ENCODE measurements around the gene DGKG.

Gene DGKG

DNA sequence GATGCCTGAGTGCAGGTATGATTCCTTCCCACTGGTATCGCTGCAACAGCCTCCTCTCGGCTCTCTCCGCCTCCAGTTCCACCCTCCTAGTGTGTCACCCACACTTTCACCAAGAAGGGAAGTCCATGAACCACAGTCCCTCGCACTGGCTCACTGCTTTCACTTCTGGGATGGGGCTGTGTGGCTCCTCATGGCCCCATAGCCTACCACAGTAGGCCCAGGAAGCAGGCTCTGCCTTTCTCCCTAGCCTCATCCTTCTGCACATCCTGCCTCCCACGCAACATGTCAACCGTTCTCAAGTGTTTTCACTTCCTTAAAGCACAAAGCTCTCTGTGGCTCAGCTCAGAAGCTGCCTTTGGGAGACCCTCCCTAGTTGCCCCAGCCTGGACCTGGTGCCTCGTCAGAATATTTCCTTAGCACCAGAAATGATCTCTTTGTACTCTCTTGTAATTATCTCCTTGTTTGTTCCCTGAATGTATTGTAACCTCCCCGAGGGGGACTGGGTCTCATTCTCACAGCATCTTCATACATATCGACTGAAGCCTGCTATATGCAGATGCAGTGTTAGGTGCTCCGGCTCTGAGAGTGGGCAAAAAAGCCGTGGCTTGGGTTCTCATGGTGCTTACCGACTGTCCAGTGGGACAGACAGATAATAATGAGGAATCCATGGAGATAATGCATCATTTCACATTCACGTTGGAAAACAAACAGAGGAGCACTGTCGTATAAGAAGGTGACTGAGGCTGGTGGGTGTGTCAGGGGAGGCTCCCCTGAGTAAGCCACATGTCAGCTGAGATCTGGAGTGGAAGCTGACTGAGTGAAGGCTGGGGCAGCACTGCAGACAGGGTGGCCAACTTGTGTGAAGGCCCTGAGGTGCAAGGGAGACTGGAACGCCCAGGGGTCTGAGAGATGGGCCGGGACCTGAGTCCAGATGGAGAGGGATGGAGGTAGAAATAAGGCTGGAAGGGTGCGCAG, 107.1 kb downstream of the DGKG start:
- no peak for DNase-seq (ENCODE audit: low spot score in 2 of 2)
- H3K9me3 Mint-ChIP-seq: no peaks in the 10 kb centered on the region
- peak; percentile 43 for ATAC-seq
- H3K36me3 Mint-ChIP-seq: peaks cover 2% of the 10 kb centered on the region
- H3K27ac Mint-ChIP-seq: no peak overlapping the region
- no peak overlapping the region for H3K4me3 Mint-ChIP-seq
- peaks cover 22% of the 10 kb centered on the region for H3K4me1 Mint-ChIP-seq

DNA sequence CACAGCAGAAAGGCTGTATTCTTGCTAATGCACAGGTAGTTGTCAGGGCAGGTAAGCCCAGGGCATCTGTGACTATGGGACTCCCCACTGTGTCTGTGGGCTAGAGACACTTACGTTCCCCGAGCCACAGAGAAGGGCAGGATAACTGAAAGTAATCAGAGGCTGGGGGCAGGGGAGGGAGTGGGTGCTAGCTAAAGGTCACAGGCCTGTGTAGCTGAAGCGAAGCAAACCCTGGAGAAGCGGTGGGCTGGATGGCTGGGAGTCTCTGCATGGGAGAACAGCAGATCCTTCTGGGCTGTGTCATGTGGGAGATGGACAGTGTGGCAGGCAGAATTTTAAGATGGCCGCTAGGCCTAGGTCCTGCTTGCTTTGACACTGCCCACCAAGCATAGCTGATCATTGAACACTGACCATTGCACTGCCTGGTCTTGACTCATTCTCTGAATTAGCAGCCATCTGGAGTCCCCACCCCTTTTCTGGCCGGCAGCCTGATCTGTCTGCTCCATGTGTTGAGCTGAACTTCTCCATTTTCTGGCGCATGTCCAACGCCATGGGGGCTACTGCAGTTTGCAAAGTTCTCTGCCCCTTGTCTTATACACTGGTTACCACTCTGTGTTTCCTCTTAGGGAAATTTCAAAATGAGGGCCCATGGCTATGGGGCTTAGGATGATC, 110.0 kb downstream of the DGKG start:
- Mint-ChIP-seq H3K4me1 (peaks cover 20% of the 10 kb centered on the region), H3K36me3 (peaks cover 5% of the 10 kb centered on the region), H3K9me3 (no peaks in the 10 kb centered on the region), H3K27ac (no peak overlapping the region), H3K4me3 (no peak overlapping the region)
- no peak for ATAC-seq
- DNase-seq (ENCODE audit: low spot score in 2 of 2): no peak

DNA sequence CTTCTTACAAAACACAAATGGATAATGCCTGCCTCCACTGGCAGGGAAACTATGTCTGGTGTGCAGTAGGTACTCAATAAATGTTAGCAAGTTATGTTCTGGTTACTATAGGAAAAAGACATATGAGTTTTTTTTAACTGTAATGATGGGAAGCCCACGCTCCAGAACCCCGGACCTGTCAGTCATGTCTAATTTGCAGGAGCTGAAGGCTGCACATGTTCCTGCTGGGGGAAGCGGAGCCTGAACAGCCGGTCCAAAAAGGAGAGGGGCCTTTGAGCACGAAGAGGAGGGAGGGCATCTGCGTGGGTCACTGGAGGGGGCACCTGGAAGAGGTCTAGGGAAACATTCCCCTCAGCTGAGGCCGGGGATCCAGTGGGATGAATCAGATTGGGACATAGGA, 113.2 kb downstream of the DGKG start:
- Mint-ChIP-seq H3K4me3 (no peak overlapping the region), H3K9me3 (no peaks in the 10 kb centered on the region), H3K4me1 (peaks cover 7% of the 10 kb centered on the region), H3K27ac (no peak overlapping the region), H3K36me3 (peaks cover 5% of the 10 kb centered on the region)
- DNase-seq (ENCODE audit: low spot score in 2 of 2) (no peak), ATAC-seq (no peak)

DNA sequence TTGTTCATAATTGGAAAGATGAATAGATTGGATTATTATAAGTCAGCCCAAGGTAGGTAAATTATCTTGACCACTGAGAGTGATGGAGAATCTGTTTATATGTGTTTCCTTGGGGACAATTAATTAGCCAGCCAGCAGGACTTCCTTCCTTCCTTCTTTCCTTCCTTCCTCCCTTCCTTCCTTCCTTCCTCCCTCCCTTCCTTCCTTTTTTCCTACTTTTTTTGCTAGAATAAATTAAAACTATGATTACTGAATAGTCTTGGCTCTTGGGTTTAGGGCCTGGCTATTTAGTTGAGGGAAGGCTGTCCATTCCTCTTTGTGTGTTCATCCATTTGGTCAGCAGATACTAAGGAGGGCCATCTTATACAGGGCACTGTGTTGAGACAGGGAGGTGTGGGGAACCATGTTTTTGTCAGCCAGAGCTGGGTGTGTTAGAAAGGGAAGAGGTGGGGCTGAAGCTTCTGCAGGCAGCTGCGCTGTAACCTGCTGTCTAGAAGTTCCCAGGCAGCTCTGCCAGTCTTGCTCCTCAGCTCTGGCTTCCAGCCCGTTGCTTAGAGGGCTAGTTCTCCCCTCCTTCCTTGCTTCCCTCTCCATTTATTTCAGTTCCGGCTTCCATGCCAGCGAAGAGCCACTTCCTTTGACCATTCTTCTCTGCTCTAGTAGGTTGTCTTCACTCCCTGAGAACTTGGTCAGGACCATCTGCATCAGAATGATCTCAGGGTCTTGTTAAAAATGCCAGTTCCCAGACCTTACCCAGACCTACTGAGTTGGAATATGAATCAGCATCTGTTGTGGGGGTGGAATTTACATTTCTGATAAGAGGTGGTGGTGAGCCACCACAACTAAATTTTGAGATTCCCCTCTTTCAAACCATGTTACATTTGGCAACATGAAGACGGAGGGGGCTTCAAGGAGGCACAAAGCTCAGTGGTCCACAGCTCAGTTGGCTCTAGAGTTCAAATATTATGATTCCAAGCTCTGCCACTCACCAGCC, 113.9 kb downstream of the DGKG start:
- H3K4me3 Mint-ChIP-seq: no peak overlapping the region
- no peak overlapping the region for H3K27ac Mint-ChIP-seq
- no peak for DNase-seq (ENCODE audit: low spot score in 2 of 2)
- no peaks in the 10 kb centered on the region for H3K9me3 Mint-ChIP-seq
- peaks cover 5% of the 10 kb centered on the region for H3K36me3 Mint-ChIP-seq
- peak; percentile 57 for ATAC-seq
- H3K4me1 Mint-ChIP-seq: peaks cover 6% of the 10 kb centered on the region

DNA sequence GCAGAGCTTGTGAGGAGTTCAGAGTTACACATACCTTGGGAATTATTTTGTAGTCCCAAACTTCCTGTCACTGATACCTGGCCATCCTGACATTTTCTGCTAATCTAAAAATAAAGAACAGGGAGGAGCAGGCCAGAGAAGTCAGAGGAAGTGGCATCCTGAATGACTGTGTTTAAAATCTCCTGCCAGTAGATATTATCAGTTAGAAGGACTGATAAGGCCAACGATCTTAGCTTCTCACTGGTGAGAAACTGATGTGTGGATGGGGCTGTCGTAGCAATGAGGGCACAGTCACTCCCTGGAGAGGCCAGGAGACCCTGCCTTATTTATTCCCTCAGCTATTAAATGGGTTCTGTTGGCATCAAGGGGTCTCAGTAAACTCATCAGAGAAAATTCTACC, 115.1 kb downstream of the DGKG start:
- H3K4me1 Mint-ChIP-seq: peaks cover 6% of the 10 kb centered on the region
- peaks cover 5% of the 10 kb centered on the region for H3K36me3 Mint-ChIP-seq
- H3K4me3 Mint-ChIP-seq: no peak overlapping the region
- no peaks in the 10 kb centered on the region for H3K9me3 Mint-ChIP-seq
- DNase-seq (ENCODE audit: low spot score in 2 of 2): no peak
- no peak for ATAC-seq
- H3K27ac Mint-ChIP-seq: no peak overlapping the region

DNA sequence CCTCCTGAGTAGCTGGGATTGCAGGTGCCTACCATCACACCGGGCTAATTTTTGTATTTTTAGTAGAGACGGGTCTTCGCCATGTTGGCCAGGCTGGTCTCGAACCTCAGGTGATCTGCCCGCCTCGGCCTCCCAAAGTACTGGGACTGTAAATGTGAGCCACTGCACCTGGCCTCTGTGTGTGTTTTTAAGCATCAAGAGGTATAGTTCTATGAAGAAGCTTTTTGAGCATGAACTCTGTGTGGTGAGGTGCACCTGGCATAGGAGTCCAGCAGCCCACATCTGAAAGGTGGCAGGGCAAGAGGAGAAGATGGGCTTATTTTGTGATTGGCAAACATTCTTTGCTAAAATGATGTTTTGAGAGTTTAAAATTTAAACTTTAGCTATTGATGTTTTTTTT, 118.0 kb downstream of the DGKG start:
- no peak for ATAC-seq

DNA sequence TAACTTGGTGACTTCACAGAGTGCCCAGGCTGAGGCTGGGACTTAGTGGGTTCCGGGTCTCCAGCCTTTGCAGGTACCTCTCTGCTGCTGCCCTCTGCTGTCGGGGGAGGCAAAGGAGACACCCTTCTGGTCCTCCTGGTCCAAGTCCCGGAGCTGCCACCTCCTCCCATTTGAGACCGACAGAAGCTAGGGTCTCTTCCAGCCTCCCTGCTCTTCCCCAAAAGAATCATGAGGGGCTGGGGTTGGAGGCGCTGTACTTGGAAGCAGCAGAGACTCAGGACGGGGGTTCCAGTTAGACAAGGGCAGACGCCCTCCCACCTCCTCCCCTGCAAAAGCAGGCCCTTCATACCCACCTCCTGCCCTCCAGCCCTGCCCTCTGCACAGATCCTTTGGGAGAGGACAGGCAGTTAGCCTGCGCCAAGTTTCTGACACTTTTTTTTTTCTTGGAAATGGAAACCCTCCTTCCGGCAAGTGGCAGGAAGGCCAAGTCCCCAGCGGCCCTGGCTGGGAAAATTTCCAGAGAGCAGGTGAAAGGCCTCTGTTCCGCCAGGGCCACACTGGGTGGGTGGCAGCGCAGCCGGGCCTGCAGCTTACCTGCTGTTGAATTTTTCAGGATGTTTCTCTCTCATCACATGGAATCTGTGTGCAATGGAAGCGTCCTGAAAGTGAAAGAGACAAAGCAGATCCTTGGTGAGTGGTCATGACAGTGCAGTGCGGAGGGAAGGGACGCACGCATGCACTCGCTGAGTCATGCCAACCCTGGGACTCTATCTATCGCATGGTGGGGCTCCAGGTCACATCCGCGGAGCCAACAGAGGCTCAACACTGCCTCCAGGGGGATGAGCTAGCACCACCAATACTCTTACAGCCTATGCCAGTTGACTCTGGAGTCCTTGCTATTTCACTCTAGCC, 119.9 kb downstream of the DGKG start:
- ATAC-seq: peak; percentile 98
- no peaks in the 10 kb centered on the region for H3K9me3 Mint-ChIP-seq
- H3K27ac Mint-ChIP-seq: no peak overlapping the region
- no peaks in the 10 kb centered on the region for H3K36me3 Mint-ChIP-seq
- peak; percentile 11 to 70 for DNase-seq (ENCODE audit: low spot score in 2 of 2)
- peak overlapping the region; percentile 14 for H3K4me3 Mint-ChIP-seq
- no peaks in the 10 kb centered on the region for H3K4me1 Mint-ChIP-seq

More for the DNA sequence above, 118.0 kb downstream of the DGKG start:
- DNase-seq (ENCODE audit: low spot score in 2 of 2): no peak
- no peak overlapping the region for H3K27ac Mint-ChIP-seq
- no peaks in the 10 kb centered on the region for H3K9me3 Mint-ChIP-seq
- peaks cover 6% of the 10 kb centered on the region for H3K4me1 Mint-ChIP-seq
- no peaks in the 10 kb centered on the region for H3K36me3 Mint-ChIP-seq
- no peak overlapping the region for H3K4me3 Mint-ChIP-seq

DNA sequence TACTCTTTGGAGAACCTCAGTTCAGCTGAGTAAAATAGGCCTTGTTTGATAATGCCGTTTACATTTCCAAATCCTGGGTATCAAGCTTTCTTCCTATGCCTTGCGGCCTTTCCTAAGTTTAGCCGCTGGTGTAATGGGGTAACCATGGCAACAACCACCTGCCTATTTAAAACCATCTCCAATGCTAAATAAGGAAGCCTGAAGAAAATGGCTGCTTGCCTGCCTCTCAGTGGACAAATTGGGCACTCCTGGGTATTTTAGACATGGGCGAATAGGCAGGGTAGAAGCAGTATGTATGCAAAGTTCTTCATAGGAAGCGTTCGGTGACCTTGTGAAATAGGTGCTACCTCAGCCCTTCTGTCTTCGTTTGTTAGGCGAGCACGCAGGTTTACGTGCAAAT, 122.7 kb downstream of the DGKG start:
- H3K4me1 Mint-ChIP-seq: peaks cover 7% of the 10 kb centered on the region
- H3K9me3 Mint-ChIP-seq: no peaks in the 10 kb centered on the region
- H3K27ac Mint-ChIP-seq: no peak overlapping the region
- no peak for ATAC-seq
- H3K4me3 Mint-ChIP-seq: no peak overlapping the region
- no peaks in the 10 kb centered on the region for H3K36me3 Mint-ChIP-seq
- DNase-seq (ENCODE audit: low spot score in 2 of 2): no peak

DNA sequence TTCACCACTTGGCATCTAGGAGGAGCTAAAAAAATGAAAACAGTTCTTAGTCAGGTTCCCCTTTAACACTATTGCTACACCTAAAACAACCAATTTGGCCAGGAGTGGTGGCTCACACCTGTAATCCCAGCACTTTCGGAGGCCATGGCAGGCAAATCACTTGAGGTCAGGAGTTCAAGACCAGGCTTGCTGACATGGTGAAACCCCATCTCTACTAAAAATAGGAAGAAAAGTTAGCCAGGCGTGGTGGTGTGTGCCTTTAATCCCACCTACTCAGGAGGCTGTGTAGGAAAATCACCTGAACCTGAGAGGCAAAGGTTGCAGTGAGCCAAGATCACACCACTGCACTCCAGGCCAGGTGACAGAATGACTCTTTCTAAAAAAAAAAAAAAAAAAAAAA, 124.1 kb downstream of the DGKG start:
- Mint-ChIP-seq H3K4me3 (no peak overlapping the region), H3K9me3 (no peaks in the 10 kb centered on the region), H3K27ac (no peak overlapping the region), H3K36me3 (no peaks in the 10 kb centered on the region), H3K4me1 (peaks cover 7% of the 10 kb centered on the region)
- ATAC-seq: no peak
- no peak for DNase-seq (ENCODE audit: low spot score in 2 of 2)

DNA sequence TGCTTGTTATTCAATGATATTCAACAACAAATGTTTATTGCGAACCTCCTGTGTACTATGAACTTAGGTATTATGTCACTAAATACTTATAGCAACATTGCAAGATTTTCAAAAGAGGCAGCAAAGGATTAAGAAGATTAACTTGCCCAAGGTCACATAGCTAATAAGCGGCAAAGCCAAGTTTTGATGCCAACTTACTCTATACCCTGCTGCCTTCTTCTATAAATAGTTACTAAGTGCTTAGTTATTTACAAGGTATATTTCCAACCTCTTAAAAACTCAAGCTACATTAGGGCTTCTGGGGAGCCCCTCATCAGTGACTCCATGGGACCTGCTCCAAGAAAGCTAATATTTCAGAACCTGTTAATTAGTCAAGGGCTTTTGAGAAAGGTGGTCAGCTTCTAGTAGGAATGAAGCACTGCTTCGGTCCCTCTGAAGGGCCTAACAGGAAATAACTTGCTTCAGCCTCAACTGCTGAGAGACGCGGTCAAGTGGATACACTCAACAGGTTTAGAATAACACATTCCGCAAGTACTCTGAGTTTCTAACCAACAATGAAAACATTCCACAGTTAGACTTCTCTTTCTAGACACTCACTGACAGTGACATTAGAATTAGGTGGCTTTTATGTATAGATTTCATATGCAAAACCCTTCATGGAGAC, 125.5 kb downstream of the DGKG start:
- H3K36me3 Mint-ChIP-seq: no peaks in the 10 kb centered on the region
- no peak overlapping the region for H3K27ac Mint-ChIP-seq
- H3K9me3 Mint-ChIP-seq: no peaks in the 10 kb centered on the region
- DNase-seq (ENCODE audit: low spot score in 2 of 2) (no peak), ATAC-seq (no peak)
- no peak overlapping the region for H3K4me3 Mint-ChIP-seq
- H3K4me1 Mint-ChIP-seq: peaks cover 7% of the 10 kb centered on the region

DNA sequence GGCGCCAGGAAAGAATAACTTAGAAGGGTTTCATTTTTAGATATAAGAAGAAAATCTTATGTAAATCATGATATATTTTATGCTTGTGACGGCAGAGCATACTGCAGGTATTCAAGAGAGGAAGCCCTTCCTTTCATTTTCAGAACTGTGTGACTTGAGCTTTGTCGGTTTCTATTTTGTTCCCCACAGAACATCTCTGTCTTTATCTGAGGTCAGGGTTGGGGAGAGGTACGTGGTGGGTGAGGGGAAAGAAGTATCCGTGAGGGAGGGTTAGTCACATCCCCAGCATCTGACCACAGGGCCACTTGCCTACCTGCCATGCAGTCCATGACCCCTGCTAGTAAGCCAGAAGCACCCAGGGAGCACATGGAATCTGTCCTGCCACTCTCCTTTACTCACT, 126.5 kb downstream of the DGKG start:
- DNase-seq (ENCODE audit: low spot score in 2 of 2): no peak
- ATAC-seq: peak; percentile 49
- H3K4me1 Mint-ChIP-seq: peaks cover 7% of the 10 kb centered on the region
- peak overlapping the region; percentile 53 for H3K27ac Mint-ChIP-seq
- no peaks in the 10 kb centered on the region for H3K9me3 Mint-ChIP-seq
- H3K36me3 Mint-ChIP-seq: no peaks in the 10 kb centered on the region
- H3K4me3 Mint-ChIP-seq: peak overlapping the region; percentile 15

DNA sequence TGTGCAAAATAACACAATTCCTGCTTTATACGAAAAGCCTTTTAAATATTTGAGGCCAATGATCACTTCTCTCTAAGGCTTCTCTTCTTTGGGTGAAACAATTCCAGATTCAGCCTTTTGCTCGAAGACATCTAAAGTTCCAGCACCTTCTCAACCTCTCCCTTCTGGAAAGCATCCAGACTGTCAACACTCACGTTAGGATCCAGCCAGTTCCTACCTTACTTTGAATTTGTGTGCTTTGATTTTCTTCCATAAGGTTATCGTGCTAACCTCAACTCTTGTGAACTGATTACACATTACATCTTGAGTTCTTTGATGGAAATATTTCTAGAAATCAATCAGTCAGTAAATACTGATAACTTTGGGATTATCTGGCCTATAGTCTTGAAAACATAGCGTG, 127.9 kb downstream of the DGKG start:
- no peak overlapping the region for H3K27ac Mint-ChIP-seq
- H3K9me3 Mint-ChIP-seq: no peaks in the 10 kb centered on the region
- H3K36me3 Mint-ChIP-seq: no peaks in the 10 kb centered on the region
- peaks cover 7% of the 10 kb centered on the region for H3K4me1 Mint-ChIP-seq
- ATAC-seq: no peak
- no peak overlapping the region for H3K4me3 Mint-ChIP-seq
- no peak for DNase-seq (ENCODE audit: low spot score in 2 of 2)

DNA sequence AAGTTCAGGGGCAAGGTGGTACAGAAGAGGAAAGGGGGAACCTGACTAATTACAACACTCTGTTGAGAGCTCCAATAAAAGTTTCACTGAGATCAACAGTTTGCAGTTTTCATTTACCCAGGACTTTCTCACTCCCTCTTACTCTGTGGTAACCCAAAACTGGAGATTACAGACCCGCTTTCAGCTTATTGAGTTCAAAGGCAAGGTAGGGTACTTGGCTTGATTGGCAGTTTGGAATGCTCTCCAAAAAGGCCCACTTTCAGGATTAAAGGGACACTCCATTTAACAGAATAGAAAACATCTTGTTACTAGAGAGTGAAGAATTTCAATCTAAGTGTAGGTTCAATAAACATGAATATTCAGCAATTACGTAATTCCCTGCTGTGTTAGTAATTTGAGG, 135.6 kb downstream of the DGKG start:
- H3K4me3 Mint-ChIP-seq: no peak overlapping the region
- H3K36me3 Mint-ChIP-seq: no peaks in the 10 kb centered on the region
- no peak overlapping the region for H3K27ac Mint-ChIP-seq
- H3K4me1 Mint-ChIP-seq: no peaks in the 10 kb centered on the region
- DNase-seq (ENCODE audit: low spot score in 2 of 2) (no peak), ATAC-seq (no peak)
- H3K9me3 Mint-ChIP-seq: no peaks in the 10 kb centered on the region

DNA sequence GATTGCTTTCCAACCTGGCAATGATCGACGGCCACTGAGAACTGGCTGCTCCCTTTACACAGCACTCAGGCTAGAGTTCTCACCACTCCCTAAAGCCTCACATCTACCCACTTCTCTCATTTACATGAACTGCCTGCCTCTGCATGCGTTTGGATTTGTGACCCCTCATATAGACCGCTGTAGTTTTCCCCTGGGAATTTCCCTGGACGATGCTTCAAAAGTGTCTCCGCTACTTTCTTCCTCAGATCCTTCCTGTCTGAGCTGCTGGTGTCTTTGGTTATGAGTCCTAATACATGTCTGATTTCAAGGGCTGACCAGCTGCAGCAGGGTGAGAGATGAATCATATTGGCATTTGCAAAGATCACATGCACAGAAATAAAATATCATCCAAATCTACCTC, 136.4 kb downstream of the DGKG start:
- no peak overlapping the region for H3K27ac Mint-ChIP-seq
- no peaks in the 10 kb centered on the region for H3K4me1 Mint-ChIP-seq
- no peak for ATAC-seq
- H3K4me3 Mint-ChIP-seq: no peak overlapping the region
- no peaks in the 10 kb centered on the region for H3K36me3 Mint-ChIP-seq
- H3K9me3 Mint-ChIP-seq: no peaks in the 10 kb centered on the region
- no peak for DNase-seq (ENCODE audit: low spot score in 2 of 2)
